Epithelial cell of esophagus (primary cell): Measurements from ENCODE around the gene IL4I1.

Experiments used
- DNase-seq: peaks from one replicate; pipeline ENCODE4 v3.0.0; 2010; ENCODE audit warnings: low read depth
- H3K4me3 ChIP-seq: 2 replicates; pipeline ENCODE4 v1.5.1; 2011; ENCODE audit warnings: mild to moderate bottlenecking, low read length, control low read depth
- TF ChIP-seq, protein P1 (sequence below): IDR thresholded peaks from 2 replicates; pipeline ENCODE4 v1.5.1; 2011; ENCODE audit warnings: low read depth, mild to moderate bottlenecking, low read length, control low read depth, inconsistent platforms; ENCODE audit not compliant: insufficient read depth; ENCODE audit errors: missing control alignments

Gene IL4I1

DNA sequence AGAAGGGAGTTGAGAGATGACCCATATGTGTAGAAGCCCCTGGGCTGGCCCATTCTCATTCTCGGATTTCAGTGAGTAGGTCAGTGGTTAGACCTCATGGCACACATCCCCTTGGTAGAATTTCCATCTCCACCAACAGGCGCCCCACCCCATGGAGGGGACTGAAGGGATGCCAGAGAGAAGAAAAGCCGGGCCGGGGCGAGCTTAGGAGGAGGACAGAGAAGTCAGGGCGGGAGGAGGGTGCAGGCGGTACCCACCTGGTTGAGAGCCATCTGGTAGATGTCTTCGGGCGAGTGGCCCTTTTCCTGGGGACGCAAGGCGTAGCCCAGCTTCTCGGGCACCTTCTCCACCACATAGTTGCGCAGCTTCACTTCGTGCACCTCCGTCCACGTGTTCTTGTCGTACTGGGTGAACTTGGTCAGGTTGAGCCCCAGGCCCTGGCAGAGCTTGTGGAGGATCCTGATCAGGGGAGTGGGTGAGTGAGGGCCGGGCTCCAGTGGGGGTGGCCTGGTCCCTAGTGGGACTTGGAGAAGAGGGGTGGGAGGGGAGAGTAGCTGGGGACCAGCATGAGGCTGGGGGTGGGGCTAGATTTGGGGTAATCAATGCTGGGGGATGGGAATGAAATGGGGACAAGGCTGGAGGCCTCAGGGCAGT is 2.5 kb downstream of the IL4I1 start:
- H3K4me3 ChIP-seq: no peak overlapping the region
- TF ChIP-seq, protein P1, sequence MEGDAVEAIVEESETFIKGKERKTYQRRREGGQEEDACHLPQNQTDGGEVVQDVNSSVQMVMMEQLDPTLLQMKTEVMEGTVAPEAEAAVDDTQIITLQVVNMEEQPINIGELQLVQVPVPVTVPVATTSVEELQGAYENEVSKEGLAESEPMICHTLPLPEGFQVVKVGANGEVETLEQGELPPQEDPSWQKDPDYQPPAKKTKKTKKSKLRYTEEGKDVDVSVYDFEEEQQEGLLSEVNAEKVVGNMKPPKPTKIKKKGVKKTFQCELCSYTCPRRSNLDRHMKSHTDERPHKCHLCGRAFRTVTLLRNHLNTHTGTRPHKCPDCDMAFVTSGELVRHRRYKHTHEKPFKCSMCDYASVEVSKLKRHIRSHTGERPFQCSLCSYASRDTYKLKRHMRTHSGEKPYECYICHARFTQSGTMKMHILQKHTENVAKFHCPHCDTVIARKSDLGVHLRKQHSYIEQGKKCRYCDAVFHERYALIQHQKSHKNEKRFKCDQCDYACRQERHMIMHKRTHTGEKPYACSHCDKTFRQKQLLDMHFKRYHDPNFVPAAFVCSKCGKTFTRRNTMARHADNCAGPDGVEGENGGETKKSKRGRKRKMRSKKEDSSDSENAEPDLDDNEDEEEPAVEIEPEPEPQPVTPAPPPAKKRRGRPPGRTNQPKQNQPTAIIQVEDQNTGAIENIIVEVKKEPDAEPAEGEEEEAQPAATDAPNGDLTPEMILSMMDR: no peak
- no peak for DNase-seq

DNA sequence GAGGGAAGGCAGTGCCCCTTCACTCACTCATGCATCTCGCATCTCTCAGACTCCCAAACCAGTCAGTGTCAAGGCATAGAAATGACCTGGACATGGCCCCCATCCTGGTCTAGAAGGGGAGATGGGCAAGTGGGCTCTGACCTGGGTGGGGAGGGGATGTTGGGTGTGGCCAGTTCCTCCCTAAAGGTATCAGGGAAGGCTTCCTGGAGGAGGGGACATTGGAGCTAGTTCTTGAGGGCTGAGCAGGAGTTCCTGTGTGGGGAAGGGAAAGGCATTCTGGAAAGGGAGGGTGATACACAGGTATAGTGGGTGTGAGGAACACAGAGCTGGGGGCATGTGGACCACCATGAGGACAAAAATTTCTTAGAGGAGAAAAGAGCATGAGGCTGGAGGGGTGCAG is 4.0 kb downstream of the IL4I1 start:
- TF ChIP-seq, protein P1: no peak
- H3K4me3 ChIP-seq: no peak overlapping the region
- DNase-seq: no peak

- H3K4me3 ChIP-seq: no peak overlapping the region
- no peak for DNase-seq
- TF ChIP-seq, protein P1: no peak
Measured at GRCh38 chr19:49891393-49891792, 5.3 kb downstream of the IL4I1 start.

- H3K4me3 ChIP-seq: peak overlapping the region; percentile 21
- TF ChIP-seq, protein P1: no peak
- peak; percentile 72 for DNase-seq
Measured at GRCh38 chr19:49890349-49891311, 6.1 kb downstream of the IL4I1 start.

- TF ChIP-seq, protein P1: peak; percentile 58
- DNase-seq: peak; percentile 78
- H3K4me3 ChIP-seq: peak overlapping the region; percentile 21
Measured at GRCh38 chr19:49889687-49890348, 6.9 kb downstream of the IL4I1 start.

DNA sequence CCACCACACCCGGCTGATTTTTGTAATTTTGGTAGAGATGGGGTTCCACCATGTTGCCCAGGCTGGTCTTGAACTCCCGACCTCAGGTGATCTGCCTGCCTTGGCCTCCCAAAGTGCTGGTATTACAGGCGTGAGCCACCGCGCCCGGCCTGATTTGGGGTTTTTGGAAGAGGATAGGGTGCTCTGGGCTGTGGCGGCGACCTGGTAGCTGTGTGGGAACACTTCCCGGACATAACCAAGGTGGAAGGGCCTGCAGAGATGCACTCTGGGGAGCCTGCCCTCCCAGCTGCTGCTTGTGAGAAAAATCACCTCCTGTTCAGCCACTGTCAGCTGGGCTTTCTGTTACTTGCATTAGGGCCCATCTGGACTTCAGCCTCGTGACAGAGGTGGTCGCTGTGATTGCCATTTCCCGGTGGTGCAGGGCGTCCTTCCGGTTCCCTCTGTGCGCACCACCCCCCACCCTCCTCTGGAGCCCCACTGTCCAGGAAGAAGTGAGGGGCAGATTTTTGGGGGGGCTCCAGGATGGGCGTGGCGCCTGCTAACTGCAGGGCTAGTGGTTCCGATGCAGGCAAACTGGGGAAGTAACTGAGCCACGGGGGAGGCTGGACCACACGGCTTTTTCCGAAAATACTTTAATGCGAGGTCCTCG is 7.5 kb downstream of the IL4I1 start:
- TF ChIP-seq, protein P1: no peak
- no peak overlapping the region for H3K4me3 ChIP-seq
- no peak for DNase-seq
